GM21786 (cell line): ENCODE results near the gene TACC3.

Experiments used
- ATAC-seq: cut with Tn5 transposase; IDR thresholded peaks from one replicate; pipeline ENCODE4 v1.9.1; 2021; ENCODE audit not compliant: unreplicated experiment

Gene TACC3

GRCh38 chr4:1771555-1772305 is 50.4 kb downstream of the TACC3 start:
- no peak for ATAC-seq

DNA sequence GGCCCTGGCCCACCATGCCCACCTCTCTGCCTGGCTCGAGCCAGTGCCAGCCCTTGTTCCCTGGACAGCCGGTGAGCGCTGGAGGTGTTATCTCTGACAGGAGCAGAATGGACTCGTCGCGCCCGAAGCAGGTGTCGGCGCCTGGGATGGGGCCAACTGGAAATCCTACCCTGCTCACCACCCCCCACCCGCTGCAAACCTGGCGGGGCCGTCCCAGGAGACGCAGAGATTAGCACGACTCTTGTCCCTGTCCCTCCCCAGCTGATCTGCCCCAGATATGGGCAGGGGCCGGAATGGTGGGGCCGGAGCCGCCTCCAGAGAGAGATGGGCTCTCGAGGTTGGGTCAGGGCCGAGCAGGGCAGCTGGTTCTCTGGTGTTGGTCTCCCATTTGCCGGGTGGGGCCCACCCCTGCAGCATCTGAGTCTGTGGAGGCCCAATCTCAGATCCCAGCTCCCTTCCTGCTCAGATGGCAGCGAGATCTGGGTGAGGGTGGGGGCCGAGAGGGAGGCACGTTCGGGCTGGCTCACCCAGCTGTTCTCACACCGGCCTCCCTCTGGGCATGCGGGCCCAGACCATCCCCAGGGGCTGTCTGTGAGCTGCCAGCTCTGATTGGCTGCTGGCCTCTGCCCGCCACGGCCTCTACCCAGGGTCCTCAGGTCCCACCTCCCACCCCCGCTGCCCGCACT is 51.7 kb downstream of the TACC3 start:
- no peak for ATAC-seq

- ATAC-seq: no peak
Observed at GRCh38 chr4:1773754-1774153, 52.4 kb downstream of the TACC3 start.

DNA sequence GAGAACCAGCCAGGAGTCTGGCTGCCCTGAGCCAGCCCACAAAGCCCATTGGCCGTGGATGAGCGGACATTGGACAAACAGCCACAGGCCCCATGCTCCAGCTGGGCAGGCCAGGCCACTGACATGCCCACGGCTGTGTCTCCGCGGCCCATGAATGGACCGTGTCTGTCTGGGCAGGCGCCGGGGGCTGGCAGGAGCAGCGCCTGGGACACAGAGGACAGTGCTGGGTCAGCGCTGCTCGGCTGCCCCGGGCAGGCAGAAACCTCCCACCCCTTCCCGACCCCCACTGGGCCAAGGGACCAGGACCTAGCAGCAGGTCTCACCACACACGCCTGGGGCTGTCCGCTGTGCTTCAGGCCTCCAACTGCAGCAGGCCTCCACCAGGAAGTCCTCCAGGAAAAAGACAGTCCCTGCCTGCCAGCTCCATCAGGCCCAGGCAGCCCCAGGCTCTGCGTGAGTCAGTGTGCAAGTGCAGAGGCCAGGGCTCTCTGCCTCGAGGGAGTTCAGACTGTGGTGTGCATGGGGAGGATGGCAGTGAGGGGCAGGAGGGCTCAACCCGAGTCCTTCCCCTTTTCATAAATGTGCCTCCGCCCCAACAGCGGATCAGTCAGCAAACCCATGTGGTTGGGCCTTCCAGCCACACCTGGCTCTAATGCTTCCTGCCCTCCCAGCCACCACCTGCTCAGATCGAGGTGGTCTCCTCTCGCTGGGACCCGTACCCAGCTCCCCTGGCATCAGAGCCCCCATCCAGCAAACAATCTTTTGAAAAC is 54.6 kb downstream of the TACC3 start:
- no peak for ATAC-seq

- ATAC-seq: no peak
Observed at GRCh38 chr4:1776521-1777161, 55.3 kb downstream of the TACC3 start.

GRCh38 chr4:1777822-1778641 is 56.7 kb downstream of the TACC3 start:
- no peak for ATAC-seq

GRCh38 chr4:1778642-1779392 is 57.5 kb downstream of the TACC3 start:
- ATAC-seq: no peak

- ATAC-seq: no peak
Observed at GRCh38 chr4:1779588-1780382, 58.5 kb downstream of the TACC3 start.

DNA sequence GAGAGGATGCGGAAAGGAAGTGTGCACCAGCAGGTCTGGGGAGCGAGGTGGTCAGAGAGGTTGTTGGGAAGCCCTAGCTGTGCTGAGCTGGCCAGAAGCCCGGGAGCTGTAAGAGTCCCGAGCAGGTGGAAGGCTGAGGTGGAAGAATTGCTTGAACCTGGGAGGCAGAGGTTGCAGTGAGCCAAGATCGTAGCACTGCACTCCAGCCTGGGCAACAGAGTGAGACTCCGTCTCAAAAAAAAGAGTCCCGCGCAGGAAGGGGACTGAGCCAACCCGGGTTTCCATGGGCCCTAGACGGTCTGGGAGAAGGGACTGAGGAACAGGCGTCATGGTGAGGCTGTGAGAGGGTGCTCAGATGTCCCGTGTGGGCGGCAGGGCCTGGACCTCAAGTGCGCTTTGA is 59.1 kb downstream of the TACC3 start:
- ATAC-seq: no peak

- ATAC-seq: no peak
Observed at GRCh38 chr4:1783015-1783414, 61.7 kb downstream of the TACC3 start.

DNA sequence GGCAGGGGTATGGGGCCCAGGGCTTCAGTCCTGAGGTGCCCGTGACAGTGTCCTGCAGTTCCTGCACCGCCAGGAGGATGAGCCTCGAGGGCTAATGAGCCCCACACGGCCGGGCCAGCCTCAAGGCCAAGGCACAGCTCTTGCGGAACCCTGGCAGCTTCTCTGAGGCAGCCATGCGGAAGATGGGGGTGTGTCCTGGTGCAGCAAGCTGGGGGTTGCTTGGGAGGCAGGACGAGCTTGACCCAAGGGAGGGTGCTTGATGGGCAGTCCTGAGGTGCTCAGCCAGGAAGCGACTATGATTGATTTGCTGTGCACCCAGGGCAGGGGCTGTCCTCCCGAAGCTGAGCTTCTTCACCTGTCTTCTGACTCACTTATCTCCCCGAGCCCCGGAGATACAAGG is 62.6 kb downstream of the TACC3 start:
- no peak for ATAC-seq

GRCh38 chr4:1784395-1784788 is 63.1 kb downstream of the TACC3 start:
- no peak for ATAC-seq

DNA sequence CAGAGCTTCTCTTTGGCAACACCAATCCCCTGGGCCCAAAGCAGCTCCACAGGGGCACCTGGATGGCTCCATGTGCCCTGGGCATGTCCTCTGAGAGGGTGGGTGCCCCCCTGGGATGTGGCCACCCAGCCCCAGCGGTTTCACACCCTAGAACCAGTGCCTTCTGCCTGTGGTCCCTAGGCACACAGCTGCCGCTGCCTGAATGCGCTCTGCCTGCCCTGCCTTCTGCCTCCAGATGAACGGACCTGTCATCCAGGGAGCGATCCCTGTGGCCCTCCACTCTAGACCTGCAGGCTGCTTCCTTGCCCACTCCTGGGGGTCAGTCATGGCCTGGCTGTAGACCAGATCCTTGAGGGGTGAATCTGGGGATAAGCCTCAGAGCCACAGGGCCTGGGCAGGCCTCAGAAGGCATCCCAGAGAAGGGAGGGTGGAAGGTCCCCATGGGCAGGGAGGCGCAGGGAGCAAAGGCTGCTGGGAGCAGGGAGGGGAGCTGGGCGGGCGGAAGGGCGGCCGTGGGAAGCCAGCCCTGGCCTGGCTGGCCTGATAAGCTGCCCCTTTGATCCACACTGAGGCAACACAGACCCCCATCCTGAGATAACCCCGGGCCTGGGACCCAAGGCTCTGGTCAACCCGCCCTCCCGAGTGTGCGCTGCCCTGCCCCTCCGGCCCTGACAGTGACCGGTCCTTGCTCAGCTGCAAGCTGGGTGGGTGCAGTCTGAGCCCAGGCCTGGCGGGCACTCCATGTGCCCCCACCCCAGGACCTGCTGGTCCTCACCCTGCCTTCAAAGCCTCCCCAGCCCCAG is 63.7 kb downstream of the TACC3 start:
- no peak for ATAC-seq

DNA sequence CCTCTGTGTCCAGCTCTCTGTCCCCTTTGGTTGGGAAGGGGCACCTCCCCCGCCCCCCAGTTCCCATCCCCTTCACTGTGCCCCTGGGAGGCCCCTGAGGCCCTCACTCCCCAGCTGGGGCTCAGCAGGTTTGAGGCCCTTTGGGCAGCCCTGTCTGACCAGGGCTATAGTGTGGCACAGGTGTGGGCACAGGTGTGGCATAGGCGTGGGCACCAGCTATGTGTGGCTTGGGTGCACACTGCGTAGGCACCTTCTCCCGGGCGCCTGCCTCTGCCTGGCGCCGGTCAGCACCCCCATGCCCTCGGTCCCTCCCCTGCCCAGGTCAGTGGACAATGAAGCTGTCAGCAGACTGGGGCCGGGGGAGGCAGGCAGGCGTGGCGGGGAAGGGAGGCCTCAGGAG is 64.3 kb downstream of the TACC3 start:
- no peak for ATAC-seq

- no peak for ATAC-seq
Observed at GRCh38 chr4:1786544-1787362, 65.4 kb downstream of the TACC3 start.

- ATAC-seq: no peak
Observed at GRCh38 chr4:1787411-1788077, 66.2 kb downstream of the TACC3 start.
